ENCODE measurements around the gene ACADVL.
"Not testable (repeated sequence)": the region's sequence is repeated elsewhere in the genome, so short reads cannot be mapped to it uniquely, and the experiment has no call there.

Gene ACADVL

GRCh38 chr17:7219812-7220592 lies at the start of gene ACADVL, which contains the start of gene DLG4:
Gene ACADVL, plus strand, starts transcription at chr17:7219938. Its CDS starts 47 bp downstream, at chr17:7219985.
Gene DLG4, minus strand, starts transcription at chr17:7219836.
- peak; percentile 83 for DNase-seq

GRCh38 chr17:7172522-7173191 lies 47.1 kb upstream of the ACADVL start:
- DNase-seq = not testable (repeated sequence)

GRCh38 chr17:7173687-7174602 lies 45.8 kb upstream of the ACADVL start:
- peak; percentile 57 for DNase-seq

GRCh38 chr17:7174603-7175326 lies 45.0 kb upstream of the ACADVL start:
- no peak for DNase-seq

GRCh38 chr17:7175330-7175733 lies 44.4 kb upstream of the ACADVL start:
- no peak for DNase-seq

GRCh38 chr17:7176107-7176840 lies 43.5 kb upstream of the ACADVL start:
- no peak for DNase-seq

GRCh38 chr17:7176841-7177190 lies 42.9 kb upstream of the ACADVL start:
- no peak for DNase-seq

- peak; percentile 73 for DNase-seq
These were observed 42.4 kb upstream of the ACADVL start for GRCh38 chr17:7177191-7177953.

- DNase-seq = no peak
These were observed 41.7 kb upstream of the ACADVL start for GRCh38 chr17:7177954-7178477.

GRCh38 chr17:7178973-7179316 lies 40.8 kb upstream of the ACADVL start:
- no peak for DNase-seq

- DNase-seq = no peak
These were observed 40.2 kb upstream of the ACADVL start, which contains the start of gene ASGR1 for GRCh38 chr17:7179317-7180254. Gene ASGR1, minus strand, starts transcription at chr17:7179370. Its CDS starts 807 bp downstream, at chr17:7178563.

- DNase-seq = not testable (repeated sequence)
These were observed 37.6 kb upstream of the ACADVL start for GRCh38 chr17:7182101-7182500.

GRCh38 chr17:7183433-7184090 lies 36.2 kb upstream of the ACADVL start:
- no peak for DNase-seq

- no peak for DNase-seq
These were observed 35.6 kb upstream of the ACADVL start for GRCh38 chr17:7184091-7184488.

- no peak for DNase-seq
These were observed 35.1 kb upstream of the ACADVL start for GRCh38 chr17:7184647-7185046.

- DNase-seq = no peak
These were observed 33.5 kb upstream of the ACADVL start for GRCh38 chr17:7186241-7186640.

- DNase-seq = no peak
These were observed 29.3 kb upstream of the ACADVL start for GRCh38 chr17:7190276-7190917.

GRCh38 chr17:7191069-7191468 lies 28.7 kb upstream of the ACADVL start:
- DNase-seq = no peak

Measured in CD4-positive, alpha-beta T cell treated with Interleukin-12 subunit alpha and Interleukin-12 subunit beta, for 1 hour (primary cell).